Epidermal melanocyte (primary cell): ENCODE results near the gene TSC22D1.

Experiments used
- DNase-seq: peaks from one replicate; pipeline ENCODE4 v3.0.0; 2011; ENCODE audit warnings: low spot score; ENCODE audit not compliant: insufficient read length

TSC22D1 gene

GRCh38 chr13:44455769-44456168, 120.4 kb downstream of the TSC22D1 start:
- no peak for DNase-seq

DNA sequence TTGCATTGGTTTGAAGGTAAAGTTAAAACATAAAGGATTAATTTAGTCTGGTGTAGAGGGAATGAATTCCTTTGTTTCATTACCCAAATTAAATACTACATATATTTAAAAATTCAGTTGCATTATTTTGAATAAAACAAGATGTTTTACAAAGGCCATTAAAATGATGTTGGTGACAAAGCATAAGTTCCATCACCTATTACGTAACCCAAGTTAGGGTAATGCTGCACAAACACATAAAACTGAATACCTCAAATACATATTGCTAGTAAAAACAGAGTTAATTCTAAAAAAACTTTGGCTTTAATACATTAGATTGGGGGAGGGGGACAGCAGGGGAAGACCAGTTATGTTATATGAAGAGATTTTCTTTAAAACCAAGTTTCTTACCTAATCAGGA, 122.2 kb downstream of the TSC22D1 start:
- no peak for DNase-seq

DNA sequence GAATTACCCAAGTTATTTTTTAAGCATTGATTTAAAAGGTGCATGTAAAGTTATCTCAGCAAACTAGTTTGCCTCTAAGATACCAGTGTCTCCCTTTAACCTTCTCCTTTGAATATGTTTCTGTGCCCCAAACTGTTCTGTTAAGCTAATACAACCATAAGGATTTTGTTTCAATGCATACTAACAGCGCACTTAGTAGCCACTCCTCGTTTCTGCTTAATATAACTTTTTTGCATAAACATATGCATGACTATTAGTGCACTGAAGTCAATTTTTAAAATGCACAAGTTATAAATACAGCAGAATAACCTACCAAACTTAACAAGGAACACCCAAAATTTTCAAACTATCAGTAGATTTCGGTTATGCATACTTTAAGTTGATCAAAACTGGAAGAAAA, 123.1 kb downstream of the TSC22D1 start:
- DNase-seq = no peak

DNA sequence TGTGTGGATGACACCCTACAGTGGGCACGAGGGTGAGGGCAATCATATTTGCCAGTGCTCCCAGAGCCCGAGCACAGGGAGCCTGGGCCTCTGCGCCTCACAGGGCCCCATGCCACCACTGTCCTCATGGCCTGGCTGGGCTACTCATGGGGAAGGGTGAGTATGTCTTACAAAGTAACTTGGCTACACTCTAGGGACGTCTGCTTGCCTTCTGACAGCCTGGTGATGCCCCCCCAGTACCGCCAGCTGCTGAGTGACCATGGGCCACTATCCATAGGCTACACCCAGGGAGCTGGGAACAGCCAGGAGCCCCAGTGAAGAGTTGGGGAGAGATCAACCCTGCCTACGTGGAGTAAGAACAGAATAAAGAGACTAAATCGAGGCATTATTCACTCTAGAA, 123.7 kb downstream of the TSC22D1 start:
- no peak for DNase-seq

GRCh38 chr13:44451651-44452050, 124.5 kb downstream of the TSC22D1 start:
- no peak for DNase-seq

DNA sequence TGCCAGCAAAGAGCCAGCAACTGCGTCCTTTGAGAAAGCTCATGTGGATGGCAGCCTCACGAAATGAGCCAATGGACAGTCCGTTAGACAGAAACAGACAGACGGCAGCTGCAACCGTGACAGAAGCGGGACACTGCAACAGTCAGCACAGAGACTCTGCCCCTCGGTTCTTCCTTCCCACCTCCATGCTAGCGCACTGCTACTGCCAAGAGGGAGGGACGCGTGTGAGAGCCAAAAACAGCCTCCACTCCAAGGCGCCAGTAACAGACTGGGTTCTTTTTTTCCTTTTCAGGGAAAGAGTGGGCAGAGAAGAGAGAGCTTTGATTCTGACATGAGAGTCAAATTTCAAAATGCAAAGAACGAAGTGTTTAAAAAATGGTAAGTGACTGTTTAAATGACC, 125.0 kb downstream of the TSC22D1 start:
- DNase-seq = no peak

- DNase-seq = no peak
These were observed 125.9 kb downstream of the TSC22D1 start for GRCh38 chr13:44449999-44450821.

GRCh38 chr13:44448875-44449274, 127.3 kb downstream of the TSC22D1 start:
- no peak for DNase-seq

- DNase-seq = no peak
These were observed 127.8 kb downstream of the TSC22D1 start for GRCh38 chr13:44448373-44448772.

DNA sequence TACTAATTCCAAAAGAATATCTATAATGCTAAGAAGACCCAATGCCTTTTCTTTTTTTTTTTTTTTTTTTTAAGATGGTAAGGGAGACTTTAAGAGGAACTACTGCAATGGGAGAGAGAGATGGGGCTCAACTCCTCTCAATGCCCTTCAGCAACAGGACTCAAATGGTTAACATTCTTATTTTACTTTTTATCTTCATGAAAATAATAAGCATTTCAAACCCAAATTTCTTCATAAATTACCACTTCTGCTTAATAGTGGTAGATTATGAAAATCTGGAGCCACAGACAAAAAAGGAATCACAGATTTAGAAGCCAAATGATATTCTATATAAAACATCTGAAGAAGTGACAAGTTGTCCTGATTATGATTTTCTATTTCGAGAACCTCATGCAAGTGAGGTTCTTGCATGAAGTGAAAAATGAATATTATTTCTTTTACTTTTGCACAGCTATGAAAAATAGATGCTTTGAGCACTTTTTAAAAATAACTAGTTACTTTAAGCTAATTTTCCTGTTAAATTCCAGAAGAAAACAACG, 128.3 kb downstream of the TSC22D1 start:
- no peak for DNase-seq

DNA sequence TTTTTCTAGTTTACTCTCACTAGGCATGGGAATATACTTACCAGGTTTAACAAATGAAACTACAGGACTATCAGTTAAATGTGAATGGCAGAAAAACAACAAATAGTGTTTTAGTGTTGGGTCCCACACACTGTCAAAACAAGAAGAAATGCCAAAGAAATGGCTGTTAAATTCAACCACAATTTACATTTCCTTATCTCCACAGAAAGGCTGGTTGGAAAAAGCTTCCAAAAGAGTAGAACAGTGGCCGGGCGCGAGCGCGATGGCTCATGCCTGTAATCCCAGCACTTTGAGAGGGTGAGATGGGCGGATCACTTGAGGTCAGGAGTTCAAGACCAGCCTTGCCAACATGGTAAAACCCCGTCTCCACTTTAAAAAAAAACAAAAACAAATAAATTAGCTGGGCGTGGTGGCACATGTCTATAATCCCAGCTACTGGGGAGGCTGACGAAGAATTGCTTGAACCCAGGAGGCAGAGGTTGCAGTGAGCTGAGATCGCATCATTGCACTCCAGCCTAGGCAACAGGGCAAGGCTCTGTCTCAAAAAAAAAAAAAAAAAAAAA, 136.0 kb downstream of the TSC22D1 start:
- no peak for DNase-seq

DNA sequence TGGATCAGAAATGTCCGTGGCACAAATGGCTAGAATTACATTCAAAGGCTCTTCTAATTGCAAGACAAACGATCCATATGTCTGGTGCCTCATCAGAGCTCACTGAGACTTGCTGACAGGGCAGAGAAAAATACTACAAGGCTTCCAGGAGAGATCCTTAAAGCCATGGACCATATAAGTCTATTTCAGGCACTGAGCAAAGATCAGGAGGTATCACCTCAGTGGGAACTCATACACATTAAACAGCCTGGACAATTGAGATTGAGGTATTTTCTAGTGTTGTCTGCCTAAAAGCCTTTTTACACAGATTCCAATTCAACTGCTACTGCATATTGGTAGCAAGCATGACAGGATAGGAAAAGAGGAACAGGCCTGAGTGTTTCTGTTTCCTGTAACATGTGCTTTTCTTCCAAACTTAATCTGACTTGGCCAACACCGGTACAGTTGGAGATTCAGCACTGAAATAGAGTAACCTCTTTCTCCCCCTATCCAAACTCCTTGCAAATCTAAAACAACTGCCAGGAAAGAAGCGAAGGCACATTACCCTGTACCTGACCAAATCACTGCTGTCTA, 136.6 kb downstream of the TSC22D1 start:
- DNase-seq = no peak

DNA sequence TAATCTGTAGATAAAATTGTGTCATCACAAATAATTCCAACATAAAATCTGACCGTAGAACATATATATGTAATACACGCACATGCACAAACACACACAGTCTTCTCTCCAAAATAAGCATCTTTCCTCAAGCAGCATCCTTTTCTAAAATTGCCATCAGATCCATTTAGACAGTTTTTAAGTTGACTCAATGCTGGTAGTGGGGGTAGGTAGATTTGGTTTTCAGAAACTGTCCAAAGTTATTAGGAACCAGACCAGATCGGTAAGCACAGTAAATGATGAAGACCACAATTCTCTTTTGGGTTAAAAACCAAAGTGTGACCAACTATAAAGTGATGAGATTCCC, 137.9 kb downstream of the TSC22D1 start:
- no peak for DNase-seq

DNA sequence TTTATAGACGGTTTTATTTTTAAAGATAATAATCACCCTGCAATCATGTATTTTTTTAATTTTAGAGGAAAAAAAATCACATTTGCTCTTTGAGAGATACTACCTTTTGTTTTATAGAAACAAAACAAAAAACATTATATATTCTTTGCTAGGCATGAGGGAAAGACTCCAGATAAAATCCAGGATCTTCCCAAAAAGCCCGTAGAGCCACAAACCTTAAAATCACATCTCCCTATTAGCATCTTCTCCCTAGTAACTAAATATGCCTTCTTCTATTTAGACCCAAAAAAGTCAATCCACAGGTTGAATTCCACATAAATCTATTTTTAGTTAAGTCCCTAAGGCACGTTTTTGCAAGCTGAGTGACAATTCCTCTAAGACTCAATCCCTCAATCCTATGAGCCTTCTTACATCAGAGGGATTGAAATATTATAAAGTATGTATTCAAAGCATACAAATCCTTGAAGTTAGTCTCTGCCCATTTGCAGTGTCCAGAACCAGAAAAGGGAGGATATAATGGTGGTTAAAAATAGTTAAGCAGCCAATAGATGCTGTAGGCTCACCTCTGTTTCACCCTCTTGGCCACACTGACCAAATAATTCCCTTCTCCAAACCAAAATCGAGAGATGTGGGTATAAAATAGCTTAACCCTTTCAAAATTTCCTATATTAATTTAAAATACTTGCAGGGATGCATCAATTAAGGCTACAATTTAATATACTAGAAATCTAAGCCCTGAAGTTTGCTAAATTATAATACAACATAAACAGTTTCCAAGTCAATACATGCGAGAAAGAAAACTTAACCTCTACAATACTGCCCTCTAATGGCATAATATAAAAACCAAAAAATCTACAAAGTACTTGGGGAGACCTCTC, 138.5 kb downstream of the TSC22D1 start:
- DNase-seq = no peak

DNA sequence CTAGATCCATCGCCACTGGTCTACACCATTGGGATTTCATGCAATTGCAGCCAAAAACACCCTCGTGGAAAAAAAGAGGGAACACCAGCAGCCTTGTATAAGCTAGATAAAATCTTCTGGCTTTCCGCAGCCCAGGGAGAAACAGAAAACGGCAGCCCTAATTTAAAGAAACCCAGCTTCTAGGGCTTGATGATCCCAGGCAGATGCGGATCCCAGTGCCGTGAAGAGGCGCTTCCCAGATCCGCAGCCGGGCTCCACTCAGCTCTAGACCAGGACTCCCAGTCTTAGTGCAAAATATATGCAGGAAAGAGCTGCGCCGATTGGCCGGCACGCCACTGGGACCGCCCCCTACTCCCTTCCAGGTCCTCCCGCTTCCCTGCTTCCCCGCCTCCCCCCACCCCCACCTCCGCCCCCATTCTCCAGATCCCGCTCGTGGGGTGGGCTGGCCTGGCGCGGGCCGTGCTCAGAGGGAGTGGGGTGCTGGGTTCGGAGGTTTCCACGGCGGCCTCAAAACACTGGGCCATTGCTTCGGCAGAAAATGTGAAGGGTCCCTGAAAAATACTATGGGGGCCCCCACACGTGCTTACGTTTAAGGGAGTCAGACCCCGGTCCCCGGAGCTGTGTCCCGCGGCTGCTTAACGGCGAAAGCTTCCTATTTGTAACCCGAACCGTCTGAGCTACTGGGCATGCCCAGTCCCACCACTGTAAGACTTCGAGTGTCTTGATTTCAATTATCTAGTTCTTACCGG, 139.4 kb downstream of the TSC22D1 start:
- DNase-seq = peak; percentile 80

- DNase-seq = no peak
These were observed 140.1 kb downstream of the TSC22D1 start for GRCh38 chr13:44435919-44436510.

DNA sequence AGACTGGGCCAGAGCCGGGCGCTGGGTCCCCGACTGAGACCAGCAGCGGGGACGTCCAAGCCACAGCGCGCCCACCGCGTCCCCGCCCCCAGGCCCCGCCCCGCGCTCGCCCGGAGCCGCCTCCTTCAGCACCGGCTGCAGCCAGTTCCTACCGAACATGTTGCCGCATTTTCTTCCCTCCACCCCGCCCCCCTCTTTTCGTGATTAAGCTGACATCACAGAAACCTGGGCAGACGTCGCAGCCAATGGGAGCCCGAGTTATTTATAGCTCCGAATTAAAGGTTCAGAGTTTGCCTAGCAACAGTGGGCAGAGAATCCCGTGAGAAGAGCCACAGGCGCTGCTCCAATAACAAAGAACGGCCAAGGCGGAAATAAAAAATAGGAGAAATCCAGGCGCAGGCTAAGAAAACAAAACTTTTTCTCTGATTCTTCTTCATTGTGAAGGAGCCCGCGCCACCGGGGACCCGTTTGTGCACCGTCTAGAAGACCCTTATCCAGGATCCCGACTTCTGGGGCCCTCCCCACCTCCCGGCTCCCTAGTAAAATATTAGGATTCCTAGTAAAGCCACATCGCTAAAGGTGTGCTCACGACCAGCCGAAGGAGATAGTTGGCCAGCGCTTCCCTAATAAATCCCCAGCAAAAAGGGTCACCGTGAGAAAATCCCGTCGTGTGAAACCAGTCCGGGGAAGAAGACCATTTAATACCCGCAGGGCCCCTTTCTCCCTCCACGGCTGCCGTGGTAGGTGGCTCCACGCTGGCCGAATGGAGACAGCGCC, 140.8 kb downstream of the TSC22D1 start:
- peak; percentile 71 for DNase-seq

GRCh38 chr13:44434766-44435141, 141.4 kb downstream of the TSC22D1 start:
- DNase-seq = no peak

- no peak for DNase-seq
These were observed 142.0 kb downstream of the TSC22D1 start for GRCh38 chr13:44433863-44434765.
